ENCODE data around the gene IL3RA.

IL3RA gene

GRCh38 chrX:1322393-1322792 lies 14.2 kb upstream of the IL3RA start:
- Histone ChIP-seq H2BK5ac (ENCODE audit: low read depth, low read length, poor library complexity) (no peak overlapping the region), H2BK12ac (ENCODE audit: low read length) (no peak overlapping the region), H3K9ac (ENCODE audit: low read length) (no peak overlapping the region), H3K4me2 (ENCODE audit: low read length) (no peak overlapping the region), H3K4me1 (ENCODE audit: control insufficient read depth in 1 of 2, insufficient read depth in 2 of 2, low read length in 2 of 2) (no peaks in the 10 kb centered on the region), H4K91ac (ENCODE audit: low read depth, low read length) (no peak overlapping the region), H2BK120ac (ENCODE audit: insufficient read depth, low read length, poor library complexity) (no peak overlapping the region), H3K79me2 (ENCODE audit: control insufficient read depth, insufficient read depth, low read length, poor library complexity) (no peaks in the 10 kb centered on the region), H3K18ac (ENCODE audit: low read length) (no peak overlapping the region), H2AFZ (ENCODE audit: insufficient read depth, low read length, poor library complexity) (no peak overlapping the region), H3K9me3 (ENCODE audit: insufficient read depth, low read depth, low read length) (no peaks in the 10 kb centered on the region), H3K36me3 (ENCODE audit: control insufficient read depth in 1 of 2, insufficient read depth in 2 of 2, low read length in 2 of 2) (no peaks in the 10 kb centered on the region), H3K14ac (ENCODE audit: low read length) (no peak overlapping the region), H3K23ac (ENCODE audit: low read length) (no peak overlapping the region), H3K27ac (ENCODE audit: low read depth, low read length) (no peak overlapping the region), H4K12ac (ENCODE audit: low read depth, low read length) (no peak overlapping the region), H3K4me3 (ENCODE audit: low read depth, low read length) (no peak overlapping the region), H3K4ac (ENCODE audit: low read depth, low read length) (no peak overlapping the region), H3K79me1 (ENCODE audit: low read length) (no peaks in the 10 kb centered on the region), H2AK5ac (ENCODE audit: low read length) (no peak overlapping the region), H3K27me3 (ENCODE audit: insufficient read depth, low read length) (no peaks in the 10 kb centered on the region), H4K8ac (ENCODE audit: low read depth, low read length) (no peak overlapping the region)
- WGBS (ENCODE audit: extremely low coverage, insufficient coverage, insufficient read length), result no CpG with 5 or more reads among the region's 9 CpGs
- no peak for DNase-seq

- H4K12ac ChIP-seq (ENCODE audit: low read depth, low read length), result no peak overlapping the region
- H3K4me1 ChIP-seq (ENCODE audit: control insufficient read depth in 1 of 2, insufficient read depth in 2 of 2, low read length in 2 of 2), result no peaks in the 10 kb centered on the region
- H3K14ac ChIP-seq (ENCODE audit: low read length), result no peak overlapping the region
- no peaks in the 10 kb centered on the region for H3K79me1 ChIP-seq (ENCODE audit: low read length)
- WGBS (ENCODE audit: extremely low coverage, insufficient coverage, insufficient read length), result no CpG with 5 or more reads among the region's 10 CpGs
- no peak overlapping the region for H3K23ac ChIP-seq (ENCODE audit: low read length)
- no peak overlapping the region for H3K4me2 ChIP-seq (ENCODE audit: low read length)
- H3K27me3 ChIP-seq (ENCODE audit: insufficient read depth, low read length), result no peaks in the 10 kb centered on the region
- no peak overlapping the region for H3K9ac ChIP-seq (ENCODE audit: low read length)
- H3K27ac ChIP-seq (ENCODE audit: low read depth, low read length), result no peak overlapping the region
- no peaks in the 10 kb centered on the region for H3K36me3 ChIP-seq (ENCODE audit: control insufficient read depth in 1 of 2, insufficient read depth in 2 of 2, low read length in 2 of 2)
- no peak overlapping the region for H2AK5ac ChIP-seq (ENCODE audit: low read length)
- no peak overlapping the region for H3K4me3 ChIP-seq (ENCODE audit: low read depth, low read length)
- no peak overlapping the region for H3K4ac ChIP-seq (ENCODE audit: low read depth, low read length)
- no peak overlapping the region for H2BK120ac ChIP-seq (ENCODE audit: insufficient read depth, low read length, poor library complexity)
- H4K91ac ChIP-seq (ENCODE audit: low read depth, low read length), result no peak overlapping the region
- H3K79me2 ChIP-seq (ENCODE audit: control insufficient read depth, insufficient read depth, low read length, poor library complexity), result no peaks in the 10 kb centered on the region
- H4K8ac ChIP-seq (ENCODE audit: low read depth, low read length), result no peak overlapping the region
- no peak overlapping the region for H2AFZ ChIP-seq (ENCODE audit: insufficient read depth, low read length, poor library complexity)
- DNase-seq, result peak; percentile 74 to 81
- H3K18ac ChIP-seq (ENCODE audit: low read length), result no peak overlapping the region
- H2BK5ac ChIP-seq (ENCODE audit: low read depth, low read length, poor library complexity), result no peak overlapping the region
- no peak overlapping the region for H2BK12ac ChIP-seq (ENCODE audit: low read length)
- H3K9me3 ChIP-seq (ENCODE audit: insufficient read depth, low read depth, low read length), result no peaks in the 10 kb centered on the region
Measured at GRCh38 chrX:1323315-1323714, 13.3 kb upstream of the IL3RA start.

- Histone ChIP-seq H2AFZ (ENCODE audit: insufficient read depth, low read length, poor library complexity) (no peak overlapping the region), H3K27ac (ENCODE audit: low read depth, low read length) (no peak overlapping the region), H3K18ac (ENCODE audit: low read length) (no peak overlapping the region), H2BK12ac (ENCODE audit: low read length) (no peak overlapping the region), H2BK120ac (ENCODE audit: insufficient read depth, low read length, poor library complexity) (no peak overlapping the region), H2BK5ac (ENCODE audit: low read depth, low read length, poor library complexity) (no peak overlapping the region), H3K79me1 (ENCODE audit: low read length) (no peaks in the 10 kb centered on the region), H3K9ac (ENCODE audit: low read length) (no peak overlapping the region), H4K12ac (ENCODE audit: low read depth, low read length) (no peak overlapping the region), H2AK5ac (ENCODE audit: low read length) (no peak overlapping the region), H3K14ac (ENCODE audit: low read length) (no peak overlapping the region), H4K8ac (ENCODE audit: low read depth, low read length) (no peak overlapping the region), H3K4me3 (ENCODE audit: low read depth, low read length) (no peak overlapping the region), H3K79me2 (ENCODE audit: control insufficient read depth, insufficient read depth, low read length, poor library complexity) (no peaks in the 10 kb centered on the region), H3K4ac (ENCODE audit: low read depth, low read length) (no peak overlapping the region), H3K36me3 (ENCODE audit: control insufficient read depth in 1 of 2, insufficient read depth in 2 of 2, low read length in 2 of 2) (no peaks in the 10 kb centered on the region), H3K4me2 (ENCODE audit: low read length) (no peak overlapping the region), H3K27me3 (ENCODE audit: insufficient read depth, low read length) (no peaks in the 10 kb centered on the region), H4K91ac (ENCODE audit: low read depth, low read length) (no peak overlapping the region), H3K4me1 (ENCODE audit: control insufficient read depth in 1 of 2, insufficient read depth in 2 of 2, low read length in 2 of 2) (no peaks in the 10 kb centered on the region), H3K23ac (ENCODE audit: low read length) (no peak overlapping the region), H3K9me3 (ENCODE audit: insufficient read depth, low read depth, low read length) (peaks cover 1% of the 10 kb centered on the region)
- WGBS (ENCODE audit: extremely low coverage, insufficient coverage, insufficient read length), result no CpG with 5 or more reads among the region's 20 CpGs
- DNase-seq, result peak; percentile 48 to 59
Measured at GRCh38 chrX:1325515-1326116, 11.0 kb upstream of the IL3RA start.

- H3K14ac ChIP-seq (ENCODE audit: low read length), result no peak overlapping the region
- H4K8ac ChIP-seq (ENCODE audit: low read depth, low read length), result no peak overlapping the region
- H3K27me3 ChIP-seq (ENCODE audit: insufficient read depth, low read length), result no peaks in the 10 kb centered on the region
- H2BK5ac ChIP-seq (ENCODE audit: low read depth, low read length, poor library complexity), result no peak overlapping the region
- no CpG with 5 or more reads among the region's 18 CpGs for WGBS (ENCODE audit: extremely low coverage, insufficient coverage, insufficient read length)
- DNase-seq, result no peak
- H2BK12ac ChIP-seq (ENCODE audit: low read length), result no peak overlapping the region
- H3K27ac ChIP-seq (ENCODE audit: low read depth, low read length), result no peak overlapping the region
- no peaks in the 10 kb centered on the region for H3K36me3 ChIP-seq (ENCODE audit: control insufficient read depth in 1 of 2, insufficient read depth in 2 of 2, low read length in 2 of 2)
- H3K4me3 ChIP-seq (ENCODE audit: low read depth, low read length), result no peak overlapping the region
- no peak overlapping the region for H3K23ac ChIP-seq (ENCODE audit: low read length)
- H3K18ac ChIP-seq (ENCODE audit: low read length), result no peak overlapping the region
- no peak overlapping the region for H2BK120ac ChIP-seq (ENCODE audit: insufficient read depth, low read length, poor library complexity)
- no peak overlapping the region for H4K12ac ChIP-seq (ENCODE audit: low read depth, low read length)
- H4K91ac ChIP-seq (ENCODE audit: low read depth, low read length), result no peak overlapping the region
- peaks cover 2% of the 10 kb centered on the region for H3K9me3 ChIP-seq (ENCODE audit: insufficient read depth, low read depth, low read length)
- H3K9ac ChIP-seq (ENCODE audit: low read length), result no peak overlapping the region
- no peaks in the 10 kb centered on the region for H3K79me2 ChIP-seq (ENCODE audit: control insufficient read depth, insufficient read depth, low read length, poor library complexity)
- no peak overlapping the region for H3K4me2 ChIP-seq (ENCODE audit: low read length)
- no peaks in the 10 kb centered on the region for H3K79me1 ChIP-seq (ENCODE audit: low read length)
- H2AFZ ChIP-seq (ENCODE audit: insufficient read depth, low read length, poor library complexity), result no peak overlapping the region
- H3K4me1 ChIP-seq (ENCODE audit: control insufficient read depth in 1 of 2, insufficient read depth in 2 of 2, low read length in 2 of 2), result no peaks in the 10 kb centered on the region
- no peak overlapping the region for H3K4ac ChIP-seq (ENCODE audit: low read depth, low read length)
- no peak overlapping the region for H2AK5ac ChIP-seq (ENCODE audit: low read length)
Measured at GRCh38 chrX:1327651-1328304, 8.8 kb upstream of the IL3RA start.
